G401 (cell line): ENCODE data around the gene CTDSPL. TPM values are rescaled to one million over a fixed set of nuclear protein-coding genes. Genes with fewer than 3 reads are reported as not detected.

Source experiments
- DNase-seq: peaks from one replicate; pipeline ENCODE4 v3.0.0-alpha.2; 2015; ENCODE audit warnings: low spot score
- in situ Hi-C: cut with HindIII; loops from 2 replicates; pipeline ENCODE4 v1.10.0; 2016; ENCODE audit warnings: low sequenced_read_pairs, mixed read lengths
- total RNA-seq: library from RNA; depleted of rRNA; stranded (reverse); fragments of >200 nt; shearing (Covaris generic); gene quantifications from 2 replicates; pipeline ENCODE4 v1.2.3, GENCODE V29; 2014

CTDSPL gene
- total RNA-seq, 1 experiment from 2014 or later = 77.9 TPM

- in situ Hi-C loops = loop anchor here (5.0 kb wide), 1 partner anchor 71 kb away; no protein-coding TSS in a partner anchor
- no peak for DNase-seq
Observed at GRCh38 chr3:37886395-37886794, 24.7 kb downstream of the CTDSPL start.

- in situ Hi-C loops = loop anchor here (5.0 kb wide), 1 partner anchor 70 kb away; no protein-coding TSS in a partner anchor
- DNase-seq = peak; percentile 87
Observed at GRCh38 chr3:37887062-37887461, 25.4 kb downstream of the CTDSPL start.

- in situ Hi-C loops = loop anchor here (5.0 kb wide), 1 partner anchor 69 kb away; no protein-coding TSS in a partner anchor
- DNase-seq = peak; percentile 37
Observed at GRCh38 chr3:37887824-37888223, 26.1 kb downstream of the CTDSPL start.

GRCh38 chr3:37888421-37888820, 26.7 kb downstream of the CTDSPL start:
- in situ Hi-C loops = loop anchor here (5.0 kb wide), 1 partner anchor 69 kb away; no protein-coding TSS in a partner anchor

GRCh38 chr3:37890522-37890921, 28.8 kb downstream of the CTDSPL start:
- DNase-seq = peak; percentile 74
- in situ Hi-C loops = no loop called here

More at GRCh38 chr3:37888421-37888820, 26.7 kb downstream of the CTDSPL start:
- no peak for DNase-seq

GRCh38 chr3:37891227-37891626, 29.5 kb downstream of the CTDSPL start:
- DNase-seq = no peak
- in situ Hi-C loops = no loop called here

GRCh38 chr3:37892927-37893600, 31.4 kb downstream of the CTDSPL start:
- DNase-seq = no peak
- in situ Hi-C loops = no loop called here

- in situ Hi-C loops = no loop called here
- no peak for DNase-seq
Observed at GRCh38 chr3:37896827-37897226, 35.1 kb downstream of the CTDSPL start.

- in situ Hi-C loops = no loop called here
- no peak for DNase-seq
Observed at GRCh38 chr3:37897763-37898162, 36.1 kb downstream of the CTDSPL start.

GRCh38 chr3:37898424-37898823, 36.7 kb downstream of the CTDSPL start:
- in situ Hi-C loops = no loop called here
- no peak for DNase-seq

- in situ Hi-C loops = no loop called here
Observed at GRCh38 chr3:37899101-37899707, 37.5 kb downstream of the CTDSPL start.

GRCh38 chr3:37899711-37900306, 38.1 kb downstream of the CTDSPL start:
- in situ Hi-C loops = no loop called here
- no peak for DNase-seq

More at GRCh38 chr3:37899101-37899707, 37.5 kb downstream of the CTDSPL start:
- no peak for DNase-seq

GRCh38 chr3:37901721-37902120, 40.0 kb downstream of the CTDSPL start:
- no peak for DNase-seq
- in situ Hi-C loops = no loop called here

GRCh38 chr3:37902674-37903073, 41.0 kb downstream of the CTDSPL start:
- no peak for DNase-seq
- in situ Hi-C loops = no loop called here

GRCh38 chr3:37903320-37903719, 41.6 kb downstream of the CTDSPL start:
- in situ Hi-C loops = no loop called here
- no peak for DNase-seq

GRCh38 chr3:37903734-37904133, 42.1 kb downstream of the CTDSPL start:
- in situ Hi-C loops = no loop called here
- no peak for DNase-seq

GRCh38 chr3:37904601-37905000, 42.9 kb downstream of the CTDSPL start:
- in situ Hi-C loops = no loop called here
- no peak for DNase-seq

GRCh38 chr3:37905346-37905745, 43.7 kb downstream of the CTDSPL start:
- no peak for DNase-seq
- in situ Hi-C loops = no loop called here

- peak; percentile 77 for DNase-seq
- in situ Hi-C loops = no loop called here
Observed at GRCh38 chr3:37905987-37906674, 44.5 kb downstream of the CTDSPL start.
